Liver (tissue), 1 donor: Measurements from ENCODE around the gene EFNB3.

Experiments
- TF ChIP-seq, protein P1 (sequence below): IDR thresholded peaks from 2 replicates; pipeline ENCODE4 v1.6.1; 2016; ENCODE audit warnings: antibody characterized with exemption
- TF ChIP-seq, protein P2 (sequence below): IDR thresholded peaks from 2 replicates; pipeline ENCODE4 v1.6.1; 2016; ENCODE audit warnings: antibody characterized with exemption

DNA sequence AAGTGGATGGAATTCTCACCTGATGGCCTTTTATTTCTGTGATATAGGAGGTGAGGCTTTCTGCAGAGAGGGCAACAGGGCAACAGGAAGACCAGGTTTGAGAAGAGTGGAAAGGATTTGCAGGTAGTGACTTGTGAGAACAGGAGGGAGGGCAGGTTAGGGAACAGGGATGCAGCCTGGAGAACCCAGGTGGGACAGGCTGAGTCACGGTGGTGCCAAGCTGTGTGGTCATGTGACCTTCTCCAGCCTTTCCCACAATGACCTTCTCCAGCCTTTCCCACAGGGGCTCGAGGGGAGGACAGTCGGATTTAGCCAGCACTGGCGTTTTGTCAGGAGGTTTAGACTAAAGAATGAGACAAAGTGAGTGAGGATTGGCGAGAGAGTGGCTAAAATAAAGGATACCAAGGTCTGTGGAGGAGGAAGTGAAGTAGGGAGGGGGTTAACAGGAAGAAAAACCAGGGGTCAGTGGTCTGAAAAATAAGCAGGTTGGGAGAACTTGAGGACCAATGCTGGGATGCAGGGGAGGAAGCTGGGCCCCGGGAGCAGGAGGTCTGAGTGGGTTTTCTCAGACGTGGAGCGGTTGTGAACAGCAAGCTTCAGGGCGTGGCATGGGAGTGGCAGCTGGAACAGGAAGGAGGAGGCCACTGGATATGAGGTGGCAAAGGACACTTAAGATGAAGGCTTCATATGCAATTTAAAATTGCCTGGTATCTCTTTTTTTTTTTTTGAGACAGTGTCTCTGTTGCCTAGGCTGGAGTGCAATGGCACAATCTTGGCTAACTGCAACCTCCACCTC, 50.3 kb downstream of the EFNB3 start:
- TF ChIP-seq, protein P1, sequence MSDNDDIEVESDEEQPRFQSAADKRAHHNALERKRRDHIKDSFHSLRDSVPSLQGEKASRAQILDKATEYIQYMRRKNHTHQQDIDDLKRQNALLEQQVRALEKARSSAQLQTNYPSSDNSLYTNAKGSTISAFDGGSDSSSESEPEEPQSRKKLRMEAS = no peak
- TF ChIP-seq, protein P2, sequence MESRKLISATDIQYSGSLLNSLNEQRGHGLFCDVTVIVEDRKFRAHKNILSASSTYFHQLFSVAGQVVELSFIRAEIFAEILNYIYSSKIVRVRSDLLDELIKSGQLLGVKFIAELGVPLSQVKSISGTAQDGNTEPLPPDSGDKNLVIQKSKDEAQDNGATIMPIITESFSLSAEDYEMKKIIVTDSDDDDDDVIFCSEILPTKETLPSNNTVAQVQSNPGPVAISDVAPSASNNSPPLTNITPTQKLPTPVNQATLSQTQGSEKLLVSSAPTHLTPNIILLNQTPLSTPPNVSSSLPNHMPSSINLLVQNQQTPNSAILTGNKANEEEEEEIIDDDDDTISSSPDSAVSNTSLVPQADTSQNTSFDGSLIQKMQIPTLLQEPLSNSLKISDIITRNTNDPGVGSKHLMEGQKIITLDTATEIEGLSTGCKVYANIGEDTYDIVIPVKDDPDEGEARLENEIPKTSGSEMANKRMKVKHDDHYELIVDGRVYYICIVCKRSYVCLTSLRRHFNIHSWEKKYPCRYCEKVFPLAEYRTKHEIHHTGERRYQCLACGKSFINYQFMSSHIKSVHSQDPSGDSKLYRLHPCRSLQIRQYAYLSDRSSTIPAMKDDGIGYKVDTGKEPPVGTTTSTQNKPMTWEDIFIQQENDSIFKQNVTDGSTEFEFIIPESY = no peak
